GM12865 (cell line): ENCODE measurements around the gene PUM1.

Source experiments
- DNase-seq: peaks from one replicate; pipeline ENCODE4 v3.0.0; 2010; ENCODE audit warnings: low read depth
- H3K4me3 ChIP-seq: 2 replicates; pipeline ENCODE4 v1.5.1; 2011; ENCODE audit warnings: mild to moderate bottlenecking, low read depth, low read length, control low read depth
- CTCF ChIP-seq: IDR thresholded peaks from 2 replicates; pipeline ENCODE4 v1.5.1; 2011; ENCODE audit warnings: low read length, control low read depth, low read depth, inconsistent platforms; ENCODE audit not compliant: insufficient read depth; ENCODE audit errors: missing control alignments

The PUM1 gene

GRCh38 chr1:30900931-30901560 lies 164.5 kb downstream of the PUM1 start:
- DNase-seq: no peak
- TF ChIP-seq CTCF: no peak
- H3K4me3 ChIP-seq: no peak overlapping the region

DNA sequence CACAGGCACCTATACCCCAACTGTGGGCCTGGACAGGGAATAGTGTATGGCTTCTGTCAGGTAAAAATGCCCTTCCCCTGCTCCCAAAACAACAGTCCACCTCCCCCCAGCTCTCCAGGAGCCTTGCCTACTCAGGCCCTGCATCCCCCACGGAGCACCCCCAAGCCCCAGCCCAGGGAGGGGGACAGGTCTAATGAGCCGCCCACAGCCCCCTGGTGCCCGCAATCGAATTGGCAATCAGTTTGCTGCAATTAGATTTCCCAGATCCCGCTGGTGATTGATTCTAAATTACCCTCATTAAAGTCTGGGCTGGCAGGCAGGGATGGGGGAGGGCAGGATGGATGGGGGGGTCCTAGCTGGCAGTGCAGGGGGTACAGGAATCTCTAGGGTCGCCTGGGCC lies 165.0 kb downstream of the PUM1 start:
- DNase-seq: no peak
- TF ChIP-seq CTCF: no peak
- no peak overlapping the region for H3K4me3 ChIP-seq

DNA sequence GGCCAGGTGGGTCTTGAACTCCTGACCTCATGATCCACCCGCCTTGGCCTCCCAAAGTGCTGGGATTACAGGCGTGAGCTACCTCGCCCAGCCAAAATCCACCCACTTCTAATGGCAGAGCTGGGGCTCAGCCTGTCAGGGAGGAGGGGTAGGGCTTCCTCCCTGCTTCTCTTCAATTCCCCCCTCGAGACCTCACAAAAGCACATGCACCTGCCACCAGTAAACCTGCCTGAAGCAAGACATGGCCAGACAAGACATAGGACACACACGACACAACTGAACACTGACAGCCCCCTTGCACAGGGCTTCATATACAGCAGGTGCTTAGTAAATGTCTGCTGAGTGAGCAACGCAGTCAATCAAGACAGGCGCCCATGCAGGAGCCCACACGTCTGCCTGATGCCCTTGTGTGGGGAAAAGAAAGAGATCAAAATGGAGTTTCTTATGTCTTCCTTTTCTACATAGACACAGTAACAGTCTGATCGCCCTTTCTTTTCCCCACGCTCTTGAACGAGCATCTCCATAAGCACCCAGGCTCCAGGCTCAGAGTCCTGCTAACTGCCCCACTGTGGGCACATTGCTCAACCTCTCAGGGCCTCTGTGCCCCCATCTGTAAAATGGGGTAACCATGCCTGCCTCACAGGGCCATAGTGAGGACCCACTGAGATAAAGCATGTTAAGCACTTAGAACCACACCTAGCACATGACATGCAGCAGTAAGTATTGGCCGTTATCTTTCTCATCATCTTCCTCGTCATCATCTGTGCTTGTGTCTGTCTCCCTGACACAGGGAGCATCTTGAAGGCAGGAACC lies 165.7 kb downstream of the PUM1 start:
- no peak for TF ChIP-seq CTCF
- no peak overlapping the region for H3K4me3 ChIP-seq
- DNase-seq: no peak

DNA sequence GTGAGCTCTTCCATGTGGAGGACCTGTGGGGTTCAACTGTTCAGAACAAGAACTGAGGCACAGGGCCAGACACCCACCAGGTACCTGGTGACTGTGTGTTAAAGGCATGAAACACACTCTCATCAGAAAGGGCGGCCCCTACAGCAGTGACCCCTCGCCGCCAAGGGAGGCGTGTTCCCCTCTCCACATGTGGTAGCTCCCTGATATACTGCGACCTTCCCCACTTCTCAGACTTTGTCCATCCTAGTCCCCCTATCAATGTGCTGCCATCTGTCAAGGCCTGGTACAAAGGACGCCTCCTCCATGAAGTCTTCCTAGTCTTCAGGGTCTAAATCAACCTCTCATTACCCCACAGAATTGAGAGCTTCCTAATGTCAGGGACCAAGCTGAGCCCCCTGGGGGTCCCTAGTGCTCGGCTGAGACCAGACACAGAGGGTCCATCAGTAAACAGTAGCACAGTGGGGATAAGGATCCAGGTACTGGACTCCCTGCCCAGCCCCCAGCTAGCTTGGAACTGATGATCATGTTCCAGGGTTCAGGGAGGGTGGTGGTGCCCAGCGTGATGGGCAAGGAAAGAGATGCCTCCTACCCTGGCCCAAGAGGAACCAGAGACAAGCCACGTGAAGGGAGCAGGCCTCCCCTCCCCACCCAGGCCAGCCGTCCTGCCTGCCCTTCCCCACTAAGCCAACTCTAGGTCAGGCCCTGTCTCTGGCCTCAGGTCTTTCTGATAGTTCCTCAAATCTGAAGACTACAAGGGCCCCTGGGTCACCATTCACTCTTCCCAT lies 167.3 kb downstream of the PUM1 start:
- H3K4me3 ChIP-seq: no peak overlapping the region
- no peak for DNase-seq
- no peak for TF ChIP-seq CTCF

GRCh38 chr1:30896905-30897304 lies 168.6 kb downstream of the PUM1 start:
- DNase-seq: no peak
- H3K4me3 ChIP-seq: no peak overlapping the region
- no peak for TF ChIP-seq CTCF

GRCh38 chr1:30895944-30896660 lies 169.4 kb downstream of the PUM1 start:
- H3K4me3 ChIP-seq: no peak overlapping the region
- no peak for TF ChIP-seq CTCF
- no peak for DNase-seq
